Thymus (tissue), 11 donors: Measurements from ENCODE around the gene FGF21. TPM values are rescaled to one million over a fixed set of nuclear protein-coding genes. Genes with fewer than 3 reads are reported as not detected.
A peak's percentile ranks its signal among the peaks of the same experiment; 100 is the strongest.

ENCODE experiments used
- DNase-seq, 9 donors: peaks; one replicate each; pipeline ENCODE4 v3.0.0-alpha.2; 2013; ENCODE audit warnings: low spot score in 9 of 9, low read depth in 6 of 9, missing footprints in 1 of 9
- H3K27ac ChIP-seq, 2 donors: one replicate each; pipeline ENCODE4 v1.5.1; 2013; ENCODE audit warnings: control low read depth in 1 of 2, low read depth in 1 of 2, low read length in 1 of 2, mild to moderate bottlenecking in 1 of 2, moderate library complexity in 1 of 2
- H3K27me3 ChIP-seq, 2 donors: one replicate each; pipeline ENCODE4 v1.5.1; 2013; ENCODE audit warnings: low read length in 1 of 2; ENCODE audit not compliant: control insufficient read depth in 2 of 2, insufficient read depth in 1 of 2
- H3K36me3 ChIP-seq, 2 donors: one replicate each; pipeline ENCODE4 v1.5.1; 2013; ENCODE audit warnings: low read length in 1 of 2, mild to moderate bottlenecking in 1 of 2, moderate library complexity in 1 of 2; ENCODE audit not compliant: control insufficient read depth in 2 of 2, insufficient read depth in 2 of 2
- H3K4me1 ChIP-seq, 2 donors: one replicate each; pipeline ENCODE4 v1.5.1; 2013; ENCODE audit warnings: low read length in 2 of 2; ENCODE audit not compliant: control insufficient read depth in 2 of 2, insufficient read depth in 2 of 2
- H3K4me3 ChIP-seq, 2 donors: one replicate each; pipeline ENCODE4 v1.5.1; 2013; ENCODE audit warnings: low read length in 2 of 2, control low read depth in 1 of 2, mild to moderate bottlenecking in 1 of 2
- H3K9me3 ChIP-seq, 2 donors: one replicate each; pipeline ENCODE4 v1.5.1; 2013; ENCODE audit warnings: low read length in 1 of 2, mild to moderate bottlenecking in 1 of 2; ENCODE audit not compliant: control insufficient read depth in 2 of 2, insufficient read depth in 1 of 2
- WGBS: extraction: QIAGEN DNeasy Blood & Tissue Kit; methylation state at CpG from one replicate; pipeline ENCODE4 v1.1.7; 2013; 5-methylcytosine and 5-hydroxymethylcytosine counted together
- polyA plus RNA-seq: library from polyadenylated mRNA; stranded (reverse); fragments of 200-250 nt; gene quantifications from one replicate; pipeline ENCODE4 v1.2.3, GENCODE V29; 2013
- total RNA-seq: library from RNA; stranded (reverse); fragments of 120-200 nt; gene quantifications from one replicate; pipeline ENCODE4 v1.2.4, GENCODE V29; 2013
- donor health status: healthy.

Gene FGF21
- total and polyA plus RNA-seq, 2 donors: 0.11 TPM; not detected in 1

DNA sequence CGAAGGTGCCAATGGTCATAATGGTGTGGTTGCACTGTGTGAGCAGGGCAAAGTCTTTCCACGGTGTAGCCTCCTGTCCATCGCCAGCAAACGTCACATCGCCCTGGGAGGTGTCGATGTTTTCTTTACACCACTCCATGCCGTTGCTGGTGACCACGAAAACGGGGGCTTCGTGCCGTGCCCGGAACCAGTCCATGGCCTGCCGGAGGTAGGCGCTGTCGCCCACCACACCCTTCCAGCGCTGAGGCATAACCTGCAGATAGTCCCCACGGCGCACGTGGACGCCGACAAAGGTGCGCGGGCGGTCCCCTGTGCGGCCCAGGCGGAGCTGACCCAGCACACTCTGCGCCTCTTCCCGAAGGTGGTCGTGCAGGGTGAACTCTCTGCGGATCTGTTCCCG is 5.0 kb upstream of the FGF21 start:
- DNase-seq: no peak
- Histone ChIP-seq H3K36me3 (no peaks in the 10 kb centered on the region), H3K4me3 (no peak overlapping the region), H3K27me3 (peaks cover 43 to 94% of the 10 kb centered on the region in 2 donors), H3K4me1 (peaks cover 8 to 32% of the 10 kb centered on the region in 2 donors), H3K9me3 (peaks cover 0 to 19% of the 10 kb centered on the region in 2 donors), H3K27ac (no peak overlapping the region)
- 98% methylated on average over 31 of the region's 31 CpGs for WGBS

DNA sequence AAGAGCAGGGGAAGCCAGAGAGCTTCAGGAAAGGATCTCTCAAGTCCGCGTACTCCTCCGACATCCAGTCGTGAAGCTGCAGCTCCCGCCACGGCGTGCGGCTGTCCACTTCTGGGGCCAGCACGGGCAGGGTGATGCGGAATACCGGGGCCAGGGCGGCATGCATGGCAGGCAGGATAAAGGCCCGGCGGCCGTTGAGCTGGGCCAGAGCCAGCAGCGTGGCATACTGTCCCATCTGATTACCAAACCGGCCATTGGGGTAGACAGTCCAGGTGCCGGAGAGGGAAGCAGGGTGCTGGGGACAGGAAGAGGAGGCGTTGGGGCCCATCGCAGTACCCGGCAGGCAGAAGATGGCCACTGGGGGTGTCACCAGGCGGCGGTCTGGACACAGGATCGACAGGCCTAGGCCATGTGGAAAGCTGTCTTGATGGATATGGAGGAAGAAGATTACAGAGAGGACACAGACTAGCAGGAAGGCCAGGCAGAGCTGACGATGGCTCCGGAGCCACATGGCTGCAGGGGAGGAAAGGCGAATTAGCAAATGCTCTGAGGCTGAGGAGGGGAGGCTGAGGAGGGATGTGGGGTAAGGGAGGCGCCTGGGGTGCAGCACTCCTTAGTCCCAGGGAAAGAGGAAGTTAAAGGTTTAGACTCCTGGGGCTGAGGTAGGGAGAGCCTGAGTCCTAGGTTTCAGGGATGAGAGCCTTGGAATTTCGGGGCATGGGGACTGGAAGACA is 4.4 kb upstream of the FGF21 start:
- Histone ChIP-seq H3K27me3 (peaks cover 37 to 93% of the 10 kb centered on the region in 2 donors), H3K4me1 (peaks cover 8 to 30% of the 10 kb centered on the region in 2 donors), H3K9me3 (peaks cover 0 to 14% of the 10 kb centered on the region in 2 donors), H3K4me3 (no peak overlapping the region), H3K36me3 (no peaks in the 10 kb centered on the region), H3K27ac (no peak overlapping the region)
- no peak for DNase-seq
- 97% methylated on average over 29 of the region's 29 CpGs for WGBS

DNA sequence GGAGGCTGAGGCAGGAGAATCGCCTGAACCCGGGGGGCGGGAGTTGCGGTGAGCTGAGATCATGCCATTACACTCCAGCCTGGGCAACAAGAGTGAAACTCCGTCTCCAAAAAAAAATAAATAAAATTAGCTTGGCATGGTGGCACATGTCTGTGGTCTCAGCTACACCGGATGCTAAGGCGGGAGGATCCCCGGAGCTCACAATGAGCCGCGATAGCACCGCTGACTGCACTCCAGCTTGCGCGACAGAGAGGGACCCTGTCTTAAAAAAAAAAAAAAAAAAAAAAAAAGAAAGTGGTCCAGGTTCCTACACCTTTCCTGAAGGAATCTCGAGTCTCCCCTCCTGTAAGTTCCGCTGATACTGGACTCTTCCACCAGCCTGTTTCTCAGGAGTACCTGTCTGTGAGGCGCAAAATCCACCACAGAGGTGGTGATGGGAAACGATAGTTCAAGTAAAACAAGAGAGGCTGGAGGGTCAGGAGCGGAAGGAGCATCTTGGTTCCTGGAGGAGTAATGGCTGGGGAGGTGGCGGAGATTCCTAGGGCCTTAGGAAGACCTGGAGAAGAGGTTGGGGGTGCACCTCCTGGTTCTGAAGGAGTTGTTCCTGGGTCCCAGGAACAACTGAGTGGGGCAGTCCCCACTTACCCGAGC is 3.4 kb upstream of the FGF21 start:
- Histone ChIP-seq H3K27ac (no peak overlapping the region), H3K4me3 (peak overlapping the region; percentile 12 to 36), H3K27me3 (peaks cover 30 to 93% of the 10 kb centered on the region in 2 donors), H3K36me3 (no peaks in the 10 kb centered on the region), H3K4me1 (peaks cover 8 to 22% of the 10 kb centered on the region in 2 donors), H3K9me3 (peaks cover 0 to 6% of the 10 kb centered on the region in 2 donors)
- DNase-seq: peak in 1 of 9 donors; percentile 41
- 28% methylated on average over 20 of the region's 20 CpGs for WGBS

DNA sequence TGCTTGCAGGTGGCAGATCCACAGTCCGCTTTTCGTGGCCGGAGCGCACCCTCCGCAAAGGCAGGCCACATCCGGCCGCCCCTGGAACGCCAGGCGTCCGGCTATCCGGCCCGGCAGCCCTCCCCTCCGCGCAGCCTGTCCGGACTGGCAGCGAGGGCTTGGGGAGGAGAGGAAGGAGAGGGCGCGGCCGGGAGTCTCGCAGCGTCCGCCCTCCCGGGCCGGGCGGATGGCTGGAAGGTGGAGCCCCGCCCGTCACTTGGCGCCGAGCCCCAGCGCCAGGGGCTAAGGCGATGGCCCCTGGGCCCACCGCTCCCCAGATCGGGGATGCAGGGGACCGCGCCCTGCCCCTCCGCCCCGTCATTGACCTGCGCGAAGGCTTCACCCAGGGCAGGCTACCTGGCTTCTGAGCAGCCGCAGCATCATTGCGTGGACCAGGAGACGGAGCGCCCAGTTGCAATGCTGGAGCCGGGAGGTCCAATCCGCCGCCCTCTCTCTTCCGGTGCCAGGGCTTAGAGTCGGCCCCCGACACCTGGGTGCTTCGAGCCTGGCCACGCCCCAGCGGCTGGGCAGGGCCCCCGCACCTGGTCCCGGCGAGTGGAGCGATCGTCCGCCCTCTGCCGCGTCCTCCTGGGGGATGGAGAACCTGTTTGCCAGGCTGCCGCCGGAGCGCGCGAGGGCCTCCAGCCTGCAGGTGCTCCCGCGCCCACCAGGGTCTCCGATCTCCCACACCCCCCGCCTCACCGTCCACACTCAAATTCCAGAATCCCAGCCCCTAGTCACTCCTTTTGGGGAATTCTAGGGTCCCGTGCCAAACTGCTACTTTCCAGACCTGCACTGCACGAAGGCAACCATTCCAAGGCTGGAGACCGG is 2.6 kb upstream of the FGF21 start, which contains the start of gene FUT1:
TSS of gene FUT1 (minus strand) at position 146 of the 870 bp plus-strand sequence. CDS start 1,360 bp downstream, outside the sequence.
- Histone ChIP-seq H3K4me1 (peaks cover 8 to 17% of the 10 kb centered on the region in 2 donors), H3K27me3 (peaks cover 30 to 87% of the 10 kb centered on the region in 2 donors), H3K9me3 (no peaks in the 10 kb centered on the region), H3K27ac (peak within 1 kb of the TSS in 1 of 2 donors; percentile 60), H3K4me3 (peak within 1 kb of the TSS; percentile 12 to 36), H3K36me3 (no peaks in the 10 kb centered on the region)
- 2% methylated on average over 73 of the region's 73 CpGs for WGBS
- peak in 4 of 9 donors; percentile 24 to 62 (median 35) for DNase-seq

- DNase-seq: no peak
- WGBS: 91% methylated on average over 5 of the region's 5 CpGs
- Histone ChIP-seq H3K27me3 (peaks cover 25 to 72% of the 10 kb centered on the region in 2 donors), H3K4me3 (no peak overlapping the region), H3K4me1 (peaks cover 8 to 20% of the 10 kb centered on the region in 2 donors), H3K9me3 (no peaks in the 10 kb centered on the region), H3K36me3 (no peaks in the 10 kb centered on the region), H3K27ac (no peak overlapping the region)
Measured at GRCh38 chr19:48755787-48756186, 463 bp downstream of the FGF21 start.

GRCh38 chr19:48756212-48756611 is 888 bp downstream of the FGF21 start:
- Histone ChIP-seq H3K9me3 (no peaks in the 10 kb centered on the region), H3K4me3 (no peak overlapping the region), H3K27me3 (peaks cover 22 to 72% of the 10 kb centered on the region in 2 donors), H3K4me1 (peaks cover 8 to 20% of the 10 kb centered on the region in 2 donors), H3K27ac (no peak overlapping the region), H3K36me3 (no peaks in the 10 kb centered on the region)
- DNase-seq: no peak
- 95% methylated on average over 11 of the region's 11 CpGs for WGBS

DNA sequence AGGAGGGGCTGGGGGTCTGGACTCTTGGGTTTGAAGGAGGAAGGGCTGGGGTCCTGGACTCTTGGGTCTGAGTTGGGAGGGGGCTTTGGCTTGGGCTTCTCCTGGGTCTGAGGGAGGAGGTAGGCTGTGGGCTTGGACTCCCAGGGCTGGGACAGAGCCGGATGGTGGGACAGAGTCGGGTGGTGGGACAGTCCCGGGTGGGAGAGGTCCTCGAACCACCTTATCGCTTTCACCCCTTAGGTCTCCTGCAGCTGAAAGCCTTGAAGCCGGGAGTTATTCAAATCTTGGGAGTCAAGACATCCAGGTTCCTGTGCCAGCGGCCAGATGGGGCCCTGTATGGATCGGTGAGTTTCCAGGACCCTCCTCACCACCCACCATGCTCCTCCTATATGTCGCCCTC is 1.4 kb downstream of the FGF21 start:
- WGBS: 93% methylated on average over 9 of the region's 9 CpGs
- Histone ChIP-seq H3K4me1 (peaks cover 8 to 20% of the 10 kb centered on the region in 2 donors), H3K9me3 (no peaks in the 10 kb centered on the region), H3K4me3 (no peak overlapping the region), H3K27ac (no peak overlapping the region), H3K36me3 (no peaks in the 10 kb centered on the region), H3K27me3 (peaks cover 22 to 72% of the 10 kb centered on the region in 2 donors)
- no peak for DNase-seq

- peaks cover 19 to 72% of the 10 kb centered on the region in 2 donors for H3K27me3 ChIP-seq
- no peaks in the 10 kb centered on the region for H3K9me3 ChIP-seq
- DNase-seq: no peak
- H3K27ac ChIP-seq: no peak overlapping the region
- peaks cover 6 to 17% of the 10 kb centered on the region in 2 donors for H3K4me1 ChIP-seq
- no peaks in the 10 kb centered on the region for H3K36me3 ChIP-seq
- no peak overlapping the region for H3K4me3 ChIP-seq
- WGBS: 92% methylated on average over 12 of the region's 12 CpGs
Measured at GRCh38 chr19:48757089-48757675, 1.9 kb downstream of the FGF21 start.
